Measurements from ENCODE around the gene DIAPH3.

DNA sequence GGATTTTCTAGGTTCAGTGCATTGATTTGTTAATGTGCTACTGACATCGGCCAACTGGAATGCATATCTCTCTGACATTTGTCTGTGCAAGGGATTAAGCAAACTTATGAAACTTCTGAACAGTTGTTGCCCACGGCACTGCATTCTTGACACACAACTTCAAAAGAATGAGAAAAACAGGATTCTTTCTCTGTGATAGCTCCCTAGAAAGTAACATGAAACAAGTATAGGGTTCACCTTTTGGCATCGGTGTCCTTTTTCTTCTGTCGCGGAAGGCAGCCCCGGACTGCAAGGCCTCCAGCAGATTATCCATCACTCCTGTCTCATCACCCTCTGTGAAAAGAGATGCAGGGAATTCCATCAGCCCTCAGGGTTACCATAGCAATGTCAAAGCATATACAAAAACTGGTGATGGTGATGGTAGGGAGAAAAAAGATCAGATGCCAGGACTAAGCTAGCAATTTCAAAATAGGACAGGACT is 389.2 kb downstream of the DIAPH3 start:
- TF ChIP-seq, protein P1, sequence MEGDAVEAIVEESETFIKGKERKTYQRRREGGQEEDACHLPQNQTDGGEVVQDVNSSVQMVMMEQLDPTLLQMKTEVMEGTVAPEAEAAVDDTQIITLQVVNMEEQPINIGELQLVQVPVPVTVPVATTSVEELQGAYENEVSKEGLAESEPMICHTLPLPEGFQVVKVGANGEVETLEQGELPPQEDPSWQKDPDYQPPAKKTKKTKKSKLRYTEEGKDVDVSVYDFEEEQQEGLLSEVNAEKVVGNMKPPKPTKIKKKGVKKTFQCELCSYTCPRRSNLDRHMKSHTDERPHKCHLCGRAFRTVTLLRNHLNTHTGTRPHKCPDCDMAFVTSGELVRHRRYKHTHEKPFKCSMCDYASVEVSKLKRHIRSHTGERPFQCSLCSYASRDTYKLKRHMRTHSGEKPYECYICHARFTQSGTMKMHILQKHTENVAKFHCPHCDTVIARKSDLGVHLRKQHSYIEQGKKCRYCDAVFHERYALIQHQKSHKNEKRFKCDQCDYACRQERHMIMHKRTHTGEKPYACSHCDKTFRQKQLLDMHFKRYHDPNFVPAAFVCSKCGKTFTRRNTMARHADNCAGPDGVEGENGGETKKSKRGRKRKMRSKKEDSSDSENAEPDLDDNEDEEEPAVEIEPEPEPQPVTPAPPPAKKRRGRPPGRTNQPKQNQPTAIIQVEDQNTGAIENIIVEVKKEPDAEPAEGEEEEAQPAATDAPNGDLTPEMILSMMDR (tag by site-specific recombination; IDR thresholded peaks at IDR 0.05): no peak
- TF ChIP-seq, protein P2, sequence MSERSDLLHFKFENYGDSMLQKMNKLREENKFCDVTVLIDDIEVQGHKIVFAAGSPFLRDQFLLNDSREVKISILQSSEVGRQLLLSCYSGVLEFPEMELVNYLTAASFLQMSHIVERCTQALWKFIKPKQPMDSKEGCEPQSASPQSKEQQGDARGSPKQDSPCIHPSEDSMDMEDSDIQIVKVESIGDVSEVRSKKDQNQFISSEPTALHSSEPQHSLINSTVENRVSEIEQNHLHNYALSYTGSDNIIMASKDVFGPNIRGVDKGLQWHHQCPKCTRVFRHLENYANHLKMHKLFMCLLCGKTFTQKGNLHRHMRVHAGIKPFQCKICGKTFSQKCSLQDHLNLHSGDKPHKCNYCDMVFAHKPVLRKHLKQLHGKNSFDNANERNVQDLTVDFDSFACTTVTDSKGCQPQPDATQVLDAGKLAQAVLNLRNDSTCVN (tag by site-specific recombination; optimal IDR thresholded peaks at IDR 0.05): no peak
- TF ChIP-seq ZNF530 (tag by site-specific recombination; IDR thresholded peaks at IDR 0.05; ENCODE audit: low read depth): no peak
